Sigmoid colon (tissue), 7 donors: ENCODE results near the gene RAD21L1. TPM values are rescaled to one million over a fixed set of nuclear protein-coding genes. Genes with fewer than 3 reads are reported as not detected.

Experiments used
- DNase-seq: peaks from one replicate; pipeline ENCODE4 v3.0.0-alpha.2; 2019
- H3K27ac ChIP-seq, 4 donors: fragments of 200-600 bp; sonication (generic); one replicate each; pipeline ENCODE4 v1.5.1; 2016 to 2019; ENCODE audit warnings: mild to moderate bottlenecking in 1 of 4
- H3K27me3 ChIP-seq, 3 donors: fragments of 200-600 bp; sonication (generic); one replicate each; pipeline ENCODE4 v1.5.1; 2019; ENCODE audit warnings: mild to moderate bottlenecking in 1 of 3
- H3K36me3 ChIP-seq, 4 donors: fragments of 200-600 bp; sonication (generic); one replicate each; pipeline ENCODE4 v1.5.1; 2016 to 2019
- H3K4me1 ChIP-seq, 4 donors: fragments of 200-600 bp; sonication (generic); one replicate each; pipeline ENCODE4 v1.5.1; 2017 to 2019
- H3K4me3 ChIP-seq, 4 donors: fragments of 200-600 bp; sonication (generic); one replicate each; pipeline ENCODE4 v1.5.1; 2017 to 2019; ENCODE audit warnings: mild to moderate bottlenecking in 2 of 4, moderate library complexity in 1 of 4
- H3K9me3 ChIP-seq, 4 donors: fragments of 200-600 bp in 3 of 4; sonication (generic) in 3 of 4; one replicate each; pipeline versions ENCODE4 v1.5.1 to v1.6.1; 2013 to 2019
- CTCF ChIP-seq, 4 experiments: fragments of 450-650 bp in 3 of 4; fragments of 200-600 bp in 1 of 4; IDR thresholded peaks; one replicate each; pipeline ENCODE4 v1.5.1; 2016 to 2019; ENCODE audit warnings: antibody characterized with exemption in 4 of 4, mild to moderate bottlenecking in 3 of 4, moderate library complexity in 2 of 4
- EP300 ChIP-seq, 4 donors: sonication (generic); formaldehyde crosslinking; IDR thresholded peaks; one replicate each; pipeline ENCODE4 v1.6.1; 2017; ENCODE audit warnings: antibody characterized with exemption in 4 of 4
- POLR2A ChIP-seq, 2 donors: fragments of 450-650 bp; IDR thresholded peaks; one replicate each; pipeline ENCODE4 v1.6.1; 2016; ENCODE audit warnings: antibody characterized with exemption in 2 of 2, mild to moderate bottlenecking in 2 of 2, moderate library complexity in 2 of 2
- POLR2AphosphoS5 ChIP-seq, 4 donors: sonication (generic); formaldehyde crosslinking; IDR thresholded peaks; one replicate each; pipeline ENCODE4 v1.6.1; 2017; ENCODE audit warnings: antibody characterized with exemption in 4 of 4
- WGBS, 2 donors: extraction: QIAGEN DNeasy Blood & Tissue Kit; methylation state at CpG; one replicate each; pipeline ENCODE4 v1.1.7; 2013; 5-methylcytosine and 5-hydroxymethylcytosine counted together
- intact Hi-C: fragments of 100-400 bp; cut with DNase I; formaldehyde crosslinking; loops from one replicate; pipeline ENCODE4 v1.15.1; 2023
- polyA plus RNA-seq, 3 donors: library from polyadenylated mRNA; stranded (reverse); fragments of 200-250 nt; gene quantifications; one replicate each; pipeline ENCODE4 v1.2.3, GENCODE V29; 2013
- total RNA-seq, 4 donors: library from RNA; depleted of rRNA; stranded (reverse); fragments of >200 nt; gene quantifications; one replicate each; pipeline ENCODE4 v1.1.0, GENCODE V29; 2016
- donor health status: healthy with polysubstance abuse.
- donor health status: Bipolar disorder and iron deficiency.
- donor health status: healthy.

The RAD21L1 gene
- total and polyA plus RNA-seq, 7 donors: not detected

- Histone ChIP-seq H3K9me3 (no peaks in the 10 kb centered on the region), H3K36me3 (no peaks in the 10 kb centered on the region), H3K27ac (no peak overlapping the region), H3K4me3 (no peak overlapping the region), H3K4me1 (no peaks in the 10 kb centered on the region), H3K27me3 (no peaks in the 10 kb centered on the region)
- 73 to 78% methylated on average over 6 of the region's 6 CpGs for WGBS, 2 donors
- no peak for DNase-seq
- no peak for TF ChIP-seq CTCF (IDR thresholded peaks at IDR 0.05)
- TF ChIP-seq POLR2AphosphoS5 (IDR thresholded peaks at IDR 0.05): no peak
- no peak for TF ChIP-seq EP300 (IDR thresholded peaks at IDR 0.05)
- TF ChIP-seq POLR2A (IDR thresholded peaks at IDR 0.05): no peak
- intact Hi-C loops: no loop called here
Observed at GRCh38 chr20:1280195-1281102, 54.6 kb downstream of the RAD21L1 start.

DNA sequence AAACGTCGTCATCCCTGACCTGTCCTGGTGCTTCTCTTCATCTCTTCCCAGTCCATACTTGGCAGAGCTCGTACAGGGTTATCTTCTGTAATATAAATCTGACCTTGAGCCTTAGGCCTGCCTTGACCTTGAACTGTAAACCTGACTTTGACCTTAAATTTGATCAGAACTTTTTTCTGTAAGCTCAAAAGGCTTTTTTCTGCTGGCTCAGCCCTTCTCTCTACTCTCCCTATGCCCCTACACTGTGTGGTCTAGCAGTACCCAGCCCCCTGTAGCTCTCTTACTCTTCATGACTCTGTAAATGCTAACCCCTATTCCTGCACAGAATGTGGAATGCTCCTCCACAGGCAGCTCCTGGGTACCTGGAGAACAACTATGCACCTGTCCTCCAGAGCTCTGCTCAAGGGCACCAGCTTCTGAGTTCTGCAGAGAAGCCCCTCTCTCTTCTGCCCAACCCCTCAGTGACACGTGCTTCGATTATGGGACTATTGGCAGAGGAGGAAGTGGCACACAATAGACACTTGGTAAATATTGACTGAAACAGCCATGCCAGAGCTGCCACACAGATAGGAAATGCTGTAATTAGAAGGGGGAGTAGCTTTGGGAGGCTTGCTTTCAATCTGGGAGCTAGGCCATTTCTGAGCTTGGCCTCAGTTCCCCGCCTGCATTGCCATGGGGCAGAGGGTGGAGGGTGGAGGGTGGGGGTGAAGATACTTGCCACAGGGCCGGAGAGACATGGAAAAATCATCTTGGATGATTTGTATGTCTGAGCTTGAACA lies 55.6 kb downstream of the RAD21L1 start:
- peak; percentile 40 for DNase-seq
- no peaks in the 10 kb centered on the region for H3K4me1 ChIP-seq
- 38 to 63% methylated on average over 7 of the region's 7 CpGs for whole genome bisulfite sequencing, 2 donors
- no peaks in the 10 kb centered on the region for H3K36me3 ChIP-seq
- H3K9me3 ChIP-seq: no peaks in the 10 kb centered on the region
- intact Hi-C loops: no loop called here
- H3K27ac ChIP-seq: no peak overlapping the region
- TF ChIP-seq CTCF (IDR thresholded peaks at IDR 0.05) (no peak), POLR2AphosphoS5 (IDR thresholded peaks at IDR 0.05) (no peak), EP300 (IDR thresholded peaks at IDR 0.05) (no peak), POLR2A (IDR thresholded peaks at IDR 0.05) (no peak)
- H3K4me3 ChIP-seq: no peak overlapping the region
- no peaks in the 10 kb centered on the region for H3K27me3 ChIP-seq

DNA sequence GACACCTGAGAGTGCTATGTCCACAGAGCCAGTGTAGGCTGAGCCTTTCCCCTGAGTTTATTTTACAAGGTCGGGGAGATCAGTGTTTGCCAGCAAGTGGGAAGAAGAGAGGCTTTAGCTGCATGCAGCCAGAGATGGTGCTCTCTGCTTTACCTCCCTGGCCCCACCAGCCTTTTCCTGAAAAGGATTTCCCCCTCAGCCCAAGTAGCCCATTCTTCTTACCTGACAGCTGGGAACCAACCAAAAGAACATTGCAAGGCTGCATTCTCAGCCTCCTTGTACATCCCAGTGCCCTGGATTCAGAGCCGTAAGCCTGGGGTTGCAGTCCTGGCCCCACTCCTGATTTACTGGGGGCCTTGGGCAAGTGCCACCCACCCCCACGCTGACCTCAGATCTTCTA lies 57.1 kb downstream of the RAD21L1 start:
- Histone ChIP-seq H3K9me3 (no peaks in the 10 kb centered on the region), H3K36me3 (no peaks in the 10 kb centered on the region), H3K27me3 (no peaks in the 10 kb centered on the region), H3K27ac (no peak overlapping the region), H3K4me1 (no peaks in the 10 kb centered on the region), H3K4me3 (no peak overlapping the region)
- DNase-seq: no peak
- intact Hi-C loops: no loop called here
- TF ChIP-seq POLR2A (IDR thresholded peaks at IDR 0.05) (no peak), CTCF (IDR thresholded peaks at IDR 0.05) (no peak)
- 68 to 73% methylated on average over 3 of the region's 3 CpGs for WGBS, 2 donors

- H3K4me3 ChIP-seq: no peak overlapping the region
- TF ChIP-seq POLR2AphosphoS5 (IDR thresholded peaks at IDR 0.05): no peak
- TF ChIP-seq POLR2A (IDR thresholded peaks at IDR 0.05): no peak
- TF ChIP-seq EP300 (IDR thresholded peaks at IDR 0.05): no peak
- no peak for TF ChIP-seq CTCF (IDR thresholded peaks at IDR 0.05)
- no peak overlapping the region for H3K27ac ChIP-seq
- H3K9me3 ChIP-seq: no peaks in the 10 kb centered on the region
- no peaks in the 10 kb centered on the region for H3K4me1 ChIP-seq
- intact Hi-C loops: no loop called here
- no peaks in the 10 kb centered on the region for H3K27me3 ChIP-seq
- peak; percentile 14 for DNase-seq
- 73 to 83% methylated on average over 9 of the region's 9 CpGs for WGBS, 2 donors
- no peaks in the 10 kb centered on the region for H3K36me3 ChIP-seq
Observed at GRCh38 chr20:1283522-1284510, 58.0 kb downstream of the RAD21L1 start.
